ENCODE measurements around the gene MAST4.

DNA sequence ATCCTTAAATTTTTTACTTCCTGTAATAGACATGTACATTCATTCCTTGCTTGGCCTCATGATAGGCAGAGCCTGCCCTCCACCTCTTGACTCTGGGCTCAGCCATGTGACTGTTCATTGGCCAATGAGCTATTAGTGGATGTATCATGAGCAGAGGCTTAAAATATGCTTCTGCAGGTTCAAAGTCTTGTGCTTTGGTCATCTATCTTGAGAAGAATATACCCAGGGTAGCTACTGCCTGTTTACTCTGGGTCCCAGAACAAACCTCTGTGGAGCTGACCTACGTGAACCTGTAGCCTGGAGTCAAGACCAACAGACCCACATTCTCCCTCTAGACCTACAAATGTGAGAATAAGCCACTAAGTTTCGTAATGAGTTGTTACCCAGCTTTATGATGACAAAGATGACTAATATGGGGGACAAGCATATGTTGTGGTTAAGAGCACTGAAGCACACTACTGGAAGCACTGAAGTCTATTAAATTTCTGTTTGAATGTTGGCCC, 244.4 kb downstream of the MAST4 start:
- TF ChIP-seq, protein P1, sequence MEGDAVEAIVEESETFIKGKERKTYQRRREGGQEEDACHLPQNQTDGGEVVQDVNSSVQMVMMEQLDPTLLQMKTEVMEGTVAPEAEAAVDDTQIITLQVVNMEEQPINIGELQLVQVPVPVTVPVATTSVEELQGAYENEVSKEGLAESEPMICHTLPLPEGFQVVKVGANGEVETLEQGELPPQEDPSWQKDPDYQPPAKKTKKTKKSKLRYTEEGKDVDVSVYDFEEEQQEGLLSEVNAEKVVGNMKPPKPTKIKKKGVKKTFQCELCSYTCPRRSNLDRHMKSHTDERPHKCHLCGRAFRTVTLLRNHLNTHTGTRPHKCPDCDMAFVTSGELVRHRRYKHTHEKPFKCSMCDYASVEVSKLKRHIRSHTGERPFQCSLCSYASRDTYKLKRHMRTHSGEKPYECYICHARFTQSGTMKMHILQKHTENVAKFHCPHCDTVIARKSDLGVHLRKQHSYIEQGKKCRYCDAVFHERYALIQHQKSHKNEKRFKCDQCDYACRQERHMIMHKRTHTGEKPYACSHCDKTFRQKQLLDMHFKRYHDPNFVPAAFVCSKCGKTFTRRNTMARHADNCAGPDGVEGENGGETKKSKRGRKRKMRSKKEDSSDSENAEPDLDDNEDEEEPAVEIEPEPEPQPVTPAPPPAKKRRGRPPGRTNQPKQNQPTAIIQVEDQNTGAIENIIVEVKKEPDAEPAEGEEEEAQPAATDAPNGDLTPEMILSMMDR (IDR thresholded peaks at IDR 0.05; ENCODE audit: low read depth, low read length, poor library complexity, severe bottlenecking), result no peak
- TF ChIP-seq EZH2phosphoT487 (IDR thresholded peaks at IDR 0.05; ENCODE audit: borderline replicate concordance, low read length), result no peak

All from DOHH2 (cell line).